ENCODE measurements around the gene SPON1.
"Not testable (repeated sequence)": the region's sequence is repeated elsewhere in the genome, so short reads cannot be mapped to it uniquely, and the experiment has no call there.

The SPON1 gene

DNA sequence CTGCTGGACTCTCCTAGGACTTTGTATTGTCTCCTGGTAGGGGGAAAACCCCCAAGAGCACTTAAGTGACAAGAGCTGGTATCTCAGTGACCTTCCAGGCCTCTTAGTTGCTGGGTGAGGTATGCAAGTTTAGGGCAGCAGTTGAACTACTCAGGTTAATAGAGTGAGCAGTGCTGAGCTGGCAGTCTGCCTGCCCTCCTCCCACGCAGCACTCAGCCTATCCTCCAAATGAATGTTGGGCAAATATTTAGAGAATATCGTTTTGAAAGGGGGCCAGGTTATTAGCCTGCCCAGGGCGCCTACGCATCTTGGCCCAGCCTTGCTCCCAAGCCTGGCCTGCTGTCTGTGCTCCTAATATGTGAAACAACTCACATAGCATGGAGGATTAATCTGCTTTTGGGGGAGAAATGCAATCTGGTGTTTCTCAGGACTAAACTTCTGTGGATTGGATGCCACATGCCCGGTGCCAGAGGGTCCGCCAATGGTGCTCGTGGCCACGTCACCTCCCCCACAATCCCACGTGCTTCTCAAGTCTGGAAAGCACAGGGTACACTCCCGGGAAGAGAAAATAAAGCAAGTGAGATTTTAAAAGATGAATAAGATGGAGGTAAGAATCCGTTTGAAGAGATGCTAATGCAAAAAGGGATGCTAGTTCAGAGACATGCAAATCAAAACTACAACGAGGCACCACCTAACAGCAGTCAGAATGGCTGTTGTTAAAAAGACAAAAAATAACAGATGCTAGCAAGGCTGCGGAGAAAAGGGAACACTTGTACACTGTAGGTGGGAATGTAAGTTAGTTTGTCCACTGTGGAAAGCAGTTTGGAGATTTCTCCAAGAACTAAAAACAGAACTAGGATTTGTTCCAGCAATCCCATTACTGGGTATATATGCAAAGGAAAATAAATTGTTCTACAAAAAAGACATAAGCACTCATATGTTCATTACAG lies 67.7 kb downstream of the SPON1 start:
- H3K4me3 ChIP-seq (ENCODE audit: insufficient read length, low read depth): no peak overlapping the region
- peaks cover 6% of the 10 kb centered on the region for H3K4me1 ChIP-seq (ENCODE audit: insufficient read depth, insufficient read length)
- no peak overlapping the region for H3K9ac ChIP-seq (ENCODE audit: insufficient read length, low read depth)
- H3K27me3 ChIP-seq (ENCODE audit: insufficient read depth, insufficient read length): no peaks in the 10 kb centered on the region
- no peaks in the 10 kb centered on the region for H3K9me3 ChIP-seq (ENCODE audit: insufficient read depth, low read length)
- DNase-seq (ENCODE audit: low read depth, low spot score): no peak
- TF ChIP-seq YY1 (IDR thresholded peaks at IDR 0.05; ENCODE audit: insufficient read depth, insufficient read length) (no peak), SUZ12 (IDR thresholded peaks at IDR 0.05; ENCODE audit: extremely low read depth, insufficient read depth, insufficient read length) (no peak), ZNF274 (IDR thresholded peaks at IDR 0.05; ENCODE audit: low read depth, low read length) (no peak)
- H3K36me3 ChIP-seq (ENCODE audit: insufficient read depth, insufficient read length, low read length): no peaks in the 10 kb centered on the region

DNA sequence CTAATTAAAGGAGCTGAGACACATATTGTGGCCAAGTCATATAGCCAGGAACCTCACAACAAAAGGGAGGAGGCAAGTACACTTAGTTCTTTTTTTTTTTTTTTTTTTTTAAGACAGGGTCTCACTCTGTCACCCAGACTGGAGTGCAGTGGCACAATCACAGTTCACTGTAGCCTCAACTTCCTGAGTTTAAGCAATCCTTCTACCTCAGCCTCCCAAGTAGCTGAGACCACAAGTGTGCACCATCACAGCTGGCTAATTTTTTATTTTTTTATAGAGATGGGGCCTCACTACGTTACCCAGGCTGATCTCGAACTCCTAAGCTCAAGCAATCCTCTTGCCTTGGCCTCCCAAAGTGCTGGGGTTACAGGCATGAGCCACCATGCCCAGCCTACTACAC lies 73.0 kb downstream of the SPON1 start:
- not testable (repeated sequence) for H3K9ac ChIP-seq (ENCODE audit: insufficient read length, low read depth); H3K27me3 ChIP-seq (ENCODE audit: insufficient read depth, insufficient read length); H3K4me1 ChIP-seq (ENCODE audit: insufficient read depth, insufficient read length)

DNA sequence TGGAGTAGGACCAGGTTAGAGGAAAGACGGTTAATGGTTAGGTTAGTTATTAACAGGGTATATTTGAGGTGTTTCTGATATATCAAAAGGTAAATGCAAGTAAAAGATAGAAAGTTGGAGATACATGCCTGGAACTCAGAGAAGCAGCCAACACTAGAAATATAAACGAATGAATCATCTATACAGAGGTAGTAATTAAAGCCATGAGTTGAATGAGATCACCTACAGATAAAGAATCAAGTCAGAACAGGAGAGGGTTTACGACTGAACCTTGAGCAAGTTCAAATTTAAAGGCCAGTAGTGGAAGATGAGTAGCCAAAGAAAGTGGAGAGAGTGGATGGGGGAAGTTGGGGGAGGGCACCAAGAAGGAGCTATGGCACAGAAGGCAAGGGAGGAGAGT lies 73.9 kb downstream of the SPON1 start:
- no peaks in the 10 kb centered on the region for H3K9me3 ChIP-seq (ENCODE audit: insufficient read depth, low read length)
- TF ChIP-seq YY1 (IDR thresholded peaks at IDR 0.05; ENCODE audit: insufficient read depth, insufficient read length) (no peak), SUZ12 (IDR thresholded peaks at IDR 0.05; ENCODE audit: extremely low read depth, insufficient read depth, insufficient read length) (no peak), ZNF274 (IDR thresholded peaks at IDR 0.05; ENCODE audit: low read depth, low read length) (no peak)
- H3K9ac ChIP-seq (ENCODE audit: insufficient read length, low read depth): no peak overlapping the region
- no peaks in the 10 kb centered on the region for H3K27me3 ChIP-seq (ENCODE audit: insufficient read depth, insufficient read length)
- H3K36me3 ChIP-seq (ENCODE audit: insufficient read depth, insufficient read length, low read length): no peaks in the 10 kb centered on the region
- no peak for DNase-seq (ENCODE audit: low read depth, low spot score)
- no peaks in the 10 kb centered on the region for H3K4me1 ChIP-seq (ENCODE audit: insufficient read depth, insufficient read length)
- no peak overlapping the region for H3K4me3 ChIP-seq (ENCODE audit: insufficient read length, low read depth)

More for the DNA sequence above, 73.0 kb downstream of the SPON1 start:
- H3K9me3 ChIP-seq (ENCODE audit: insufficient read depth, low read length); H3K4me3 ChIP-seq (ENCODE audit: insufficient read length, low read depth); H3K36me3 ChIP-seq (ENCODE audit: insufficient read depth, insufficient read length, low read length); DNase-seq (ENCODE audit: low read depth, low spot score): not testable (repeated sequence)

DNA sequence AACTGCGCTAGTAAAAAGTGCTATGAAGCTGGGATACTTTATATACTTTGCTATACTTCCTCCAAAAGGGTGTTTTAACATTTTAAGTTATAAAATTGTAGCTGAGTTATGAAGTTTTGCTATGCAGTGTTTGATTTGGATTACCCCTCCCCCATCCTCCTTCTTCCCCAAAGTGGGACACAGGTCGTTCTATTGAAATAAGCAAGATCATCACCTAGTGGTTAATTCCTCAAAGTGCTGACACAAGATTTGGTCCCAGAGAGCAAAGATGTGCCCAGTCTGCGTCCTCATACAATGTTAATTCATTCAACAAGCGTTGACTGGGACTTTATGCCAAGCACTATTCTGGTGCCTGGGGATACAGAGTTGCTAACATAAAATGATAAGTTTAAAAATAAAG lies 78.5 kb downstream of the SPON1 start:
- TF ChIP-seq YY1 (IDR thresholded peaks at IDR 0.05; ENCODE audit: insufficient read depth, insufficient read length) (no peak), SUZ12 (IDR thresholded peaks at IDR 0.05; ENCODE audit: extremely low read depth, insufficient read depth, insufficient read length) (no peak), ZNF274 (IDR thresholded peaks at IDR 0.05; ENCODE audit: low read depth, low read length) (no peak)
- no peaks in the 10 kb centered on the region for H3K4me1 ChIP-seq (ENCODE audit: insufficient read depth, insufficient read length)
- H3K9me3 ChIP-seq (ENCODE audit: insufficient read depth, low read length): no peaks in the 10 kb centered on the region
- H3K36me3 ChIP-seq (ENCODE audit: insufficient read depth, insufficient read length, low read length): no peaks in the 10 kb centered on the region
- DNase-seq (ENCODE audit: low read depth, low spot score): no peak
- no peak overlapping the region for H3K9ac ChIP-seq (ENCODE audit: insufficient read length, low read depth)
- no peaks in the 10 kb centered on the region for H3K27me3 ChIP-seq (ENCODE audit: insufficient read depth, insufficient read length)
- no peak overlapping the region for H3K4me3 ChIP-seq (ENCODE audit: insufficient read length, low read depth)

DNA sequence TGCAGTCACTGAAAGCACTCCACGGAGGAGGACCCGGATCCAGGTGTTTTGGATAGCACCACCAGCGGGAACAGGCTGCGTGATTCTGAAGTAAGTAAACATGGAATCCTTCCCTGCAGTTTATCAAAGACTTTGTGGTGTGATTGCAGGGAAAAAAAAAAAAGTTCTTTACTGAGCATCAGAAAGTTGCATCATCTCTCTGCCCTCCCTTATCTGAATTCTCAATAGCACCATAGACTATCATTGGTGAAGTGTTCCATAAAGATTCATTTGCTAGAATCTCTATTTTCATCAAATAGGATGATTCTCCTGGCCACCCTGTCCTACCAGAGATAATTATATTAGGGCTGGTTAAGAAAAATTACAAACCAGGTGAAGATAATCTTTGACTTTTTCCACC lies 79.0 kb downstream of the SPON1 start:
- DNase-seq (ENCODE audit: low read depth, low spot score): no peak
- no peaks in the 10 kb centered on the region for H3K9me3 ChIP-seq (ENCODE audit: insufficient read depth, low read length)
- H3K4me1 ChIP-seq (ENCODE audit: insufficient read depth, insufficient read length): no peaks in the 10 kb centered on the region
- H3K27me3 ChIP-seq (ENCODE audit: insufficient read depth, insufficient read length): no peaks in the 10 kb centered on the region
- H3K9ac ChIP-seq (ENCODE audit: insufficient read length, low read depth): no peak overlapping the region
- TF ChIP-seq ZNF274 (IDR thresholded peaks at IDR 0.05; ENCODE audit: low read depth, low read length) (no peak), YY1 (IDR thresholded peaks at IDR 0.05; ENCODE audit: insufficient read depth, insufficient read length) (no peak), SUZ12 (IDR thresholded peaks at IDR 0.05; ENCODE audit: extremely low read depth, insufficient read depth, insufficient read length) (no peak)
- H3K36me3 ChIP-seq (ENCODE audit: insufficient read depth, insufficient read length, low read length): no peaks in the 10 kb centered on the region
- H3K4me3 ChIP-seq (ENCODE audit: insufficient read length, low read depth): no peak overlapping the region

DNA sequence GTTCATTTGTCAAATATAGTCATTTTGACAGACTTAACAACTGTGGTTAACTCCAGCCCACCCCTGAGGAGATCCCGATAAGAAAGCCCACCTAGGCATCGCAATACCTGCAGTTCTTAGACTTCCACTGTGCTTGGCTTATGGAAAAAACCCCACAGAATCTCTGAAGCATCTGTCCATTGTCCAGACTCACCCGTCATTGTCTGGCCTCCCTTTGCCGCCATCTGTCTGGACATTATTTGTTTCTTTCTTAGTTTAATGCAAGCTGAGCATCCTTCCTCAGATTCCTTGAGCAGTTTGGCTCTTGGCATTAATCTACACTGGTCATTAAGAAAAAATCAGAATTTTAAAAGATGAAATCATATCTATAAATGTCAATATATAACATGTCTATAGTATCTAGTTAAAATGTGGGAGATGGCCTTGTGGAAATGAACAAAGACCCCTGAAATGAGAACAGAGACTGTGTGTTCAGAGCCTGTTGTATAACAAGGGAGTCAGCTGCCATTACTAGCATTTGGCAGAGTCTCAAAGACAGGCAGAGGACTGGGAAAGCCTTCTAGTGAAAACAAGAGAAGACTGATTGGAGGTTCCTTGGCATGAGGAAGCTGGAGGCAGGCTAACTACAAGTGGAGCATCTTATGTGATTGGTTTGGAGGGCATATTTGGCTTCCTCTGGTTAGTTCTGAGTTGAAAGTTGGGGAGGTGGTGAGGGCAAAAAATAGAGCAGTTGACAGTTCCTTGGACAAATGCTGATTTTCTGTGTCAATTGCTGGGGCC lies 80.4 kb downstream of the SPON1 start:
- no peak for DNase-seq (ENCODE audit: low read depth, low spot score)
- no peak for TF ChIP-seq ZNF274 (IDR thresholded peaks at IDR 0.05; ENCODE audit: low read depth, low read length)
- no peak for TF ChIP-seq SUZ12 (IDR thresholded peaks at IDR 0.05; ENCODE audit: extremely low read depth, insufficient read depth, insufficient read length)
- no peak for TF ChIP-seq YY1 (IDR thresholded peaks at IDR 0.05; ENCODE audit: insufficient read depth, insufficient read length)

DNA sequence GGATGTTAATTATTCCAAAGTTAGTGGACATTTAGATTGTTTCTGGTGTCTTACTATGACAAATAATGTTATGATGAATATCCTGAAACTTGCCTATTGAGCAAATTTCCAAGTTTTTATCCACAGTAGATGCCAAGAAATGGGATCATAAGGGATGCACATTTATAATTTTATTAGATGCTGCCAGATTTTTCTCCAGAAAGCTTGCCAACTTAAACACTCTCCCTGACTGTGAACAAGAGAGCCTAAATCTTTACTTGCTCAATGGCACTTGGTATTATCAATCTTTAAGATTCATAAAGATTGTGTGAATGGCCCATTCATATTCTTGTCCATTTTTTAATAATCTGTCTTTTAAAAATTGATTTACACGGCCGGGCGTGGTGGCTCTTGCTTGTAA lies 82.4 kb downstream of the SPON1 start:
- H3K4me1 ChIP-seq (ENCODE audit: insufficient read depth, insufficient read length): no peaks in the 10 kb centered on the region
- TF ChIP-seq ZNF274 (IDR thresholded peaks at IDR 0.05; ENCODE audit: low read depth, low read length) (no peak), SUZ12 (IDR thresholded peaks at IDR 0.05; ENCODE audit: extremely low read depth, insufficient read depth, insufficient read length) (no peak), YY1 (IDR thresholded peaks at IDR 0.05; ENCODE audit: insufficient read depth, insufficient read length) (no peak)
- no peak for DNase-seq (ENCODE audit: low read depth, low spot score)
- no peaks in the 10 kb centered on the region for H3K36me3 ChIP-seq (ENCODE audit: insufficient read depth, insufficient read length, low read length)
- H3K27me3 ChIP-seq (ENCODE audit: insufficient read depth, insufficient read length): no peaks in the 10 kb centered on the region
- no peaks in the 10 kb centered on the region for H3K9me3 ChIP-seq (ENCODE audit: insufficient read depth, low read length)
- H3K4me3 ChIP-seq (ENCODE audit: insufficient read length, low read depth): no peak overlapping the region
- H3K9ac ChIP-seq (ENCODE audit: insufficient read length, low read depth): no peak overlapping the region

More for the DNA sequence above, 80.4 kb downstream of the SPON1 start:
- Histone ChIP-seq H3K4me1 (ENCODE audit: insufficient read depth, insufficient read length) (no peaks in the 10 kb centered on the region), H3K36me3 (ENCODE audit: insufficient read depth, insufficient read length, low read length) (no peaks in the 10 kb centered on the region), H3K9me3 (ENCODE audit: insufficient read depth, low read length) (no peaks in the 10 kb centered on the region), H3K4me3 (ENCODE audit: insufficient read length, low read depth) (no peak overlapping the region), H3K9ac (ENCODE audit: insufficient read length, low read depth) (no peak overlapping the region), H3K27me3 (ENCODE audit: insufficient read depth, insufficient read length) (no peaks in the 10 kb centered on the region)

Data from NT2/D1 (cell line).